Amniotic stem cell (primary cell): ENCODE results near the gene MLXIPL.
"Not testable (repeated sequence)": the region's sequence is repeated elsewhere in the genome, so short reads cannot be mapped to it uniquely, and the experiment has no call there.

Source experiments
- DNase-seq: peaks from one replicate; lab custom pipeline; 2025; lab: John Stamatoyannopoulos, UW

MLXIPL gene

GRCh38 chr7:73644688-73645286, 20.5 kb upstream of the MLXIPL start:
- DNase-seq: no peak

- no peak for DNase-seq
Measured at GRCh38 chr7:73642834-73643233, 18.5 kb upstream of the MLXIPL start.

GRCh38 chr7:73638911-73639310, 14.6 kb upstream of the MLXIPL start:
- no peak for DNase-seq

DNA sequence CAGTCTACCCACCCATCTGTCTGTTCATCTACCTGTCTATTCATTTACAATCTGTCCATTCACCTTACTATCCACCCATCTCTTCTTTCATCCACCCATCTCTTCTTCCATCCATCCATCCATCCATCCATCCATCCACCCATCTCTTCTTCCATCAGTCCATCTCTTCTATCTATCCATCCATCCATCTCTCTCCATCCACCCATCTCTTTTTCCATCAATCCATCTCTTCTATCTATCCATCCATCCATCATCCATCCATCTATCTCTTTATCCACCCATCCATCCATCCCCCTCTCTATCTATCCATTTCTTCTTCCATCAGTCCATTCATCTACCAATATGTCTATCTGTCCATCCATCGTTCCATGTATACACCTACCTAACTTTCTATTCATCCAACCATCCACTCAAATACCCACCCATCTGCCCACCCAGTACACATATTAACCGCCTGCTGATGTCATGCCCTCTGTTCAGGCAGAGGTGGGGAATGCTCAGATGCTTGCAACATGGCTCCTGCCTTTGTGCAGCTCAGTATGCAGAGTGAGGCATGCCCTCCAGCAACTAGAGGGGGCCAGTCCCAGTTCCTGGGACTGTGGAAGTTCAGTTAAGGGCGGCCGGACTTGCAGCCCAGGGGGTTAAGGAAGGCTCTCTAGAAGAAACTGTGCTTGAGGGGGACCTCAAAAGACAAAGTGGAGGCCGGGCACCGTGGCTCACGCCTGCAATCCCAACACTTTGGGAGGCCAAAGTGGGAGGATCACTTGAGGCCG, 11.3 kb upstream of the MLXIPL start:
- DNase-seq: no peak

DNA sequence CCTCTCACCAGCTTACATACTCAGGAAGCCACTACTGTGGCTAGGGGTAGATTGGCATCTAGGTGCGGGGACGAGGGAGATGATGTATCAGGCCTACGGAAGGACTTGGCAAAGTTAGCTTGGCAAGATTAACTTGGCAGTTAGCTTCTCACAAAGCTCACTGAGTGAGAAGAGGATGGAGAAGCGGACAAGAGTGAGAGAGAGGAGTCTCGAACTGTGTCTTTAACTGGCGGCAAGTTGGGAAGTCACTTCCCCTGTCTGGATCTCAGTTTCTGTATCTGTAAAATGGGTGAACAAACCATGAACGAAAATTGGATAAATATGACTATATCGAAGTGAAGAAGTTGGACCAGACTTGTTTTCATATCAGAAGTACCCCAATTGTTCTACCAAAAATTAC, 9.5 kb upstream of the MLXIPL start:
- no peak for DNase-seq

DNA sequence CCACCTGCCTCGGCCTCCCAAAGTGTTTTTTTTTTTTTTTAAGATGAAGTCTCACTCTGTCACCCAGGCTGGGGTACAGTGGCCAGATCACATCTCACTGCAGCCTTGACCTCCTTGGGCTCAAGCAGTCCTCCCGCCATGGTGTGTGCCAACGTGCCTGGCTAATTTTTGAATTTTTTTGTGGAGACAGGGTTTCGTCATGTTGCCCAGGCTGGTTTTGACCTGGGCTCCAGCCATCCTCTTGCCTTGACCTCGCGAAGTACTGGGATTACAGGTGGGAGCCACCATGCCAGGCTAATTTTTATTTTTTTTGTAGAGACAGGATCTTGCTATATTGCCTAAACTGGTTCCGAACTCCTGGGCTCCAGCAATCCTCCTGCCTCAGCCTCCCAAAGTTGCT, 9.0 kb upstream of the MLXIPL start:
- DNase-seq: no peak

- DNase-seq: no peak
Measured at GRCh38 chr7:73631558-73631957, 7.2 kb upstream of the MLXIPL start.

DNA sequence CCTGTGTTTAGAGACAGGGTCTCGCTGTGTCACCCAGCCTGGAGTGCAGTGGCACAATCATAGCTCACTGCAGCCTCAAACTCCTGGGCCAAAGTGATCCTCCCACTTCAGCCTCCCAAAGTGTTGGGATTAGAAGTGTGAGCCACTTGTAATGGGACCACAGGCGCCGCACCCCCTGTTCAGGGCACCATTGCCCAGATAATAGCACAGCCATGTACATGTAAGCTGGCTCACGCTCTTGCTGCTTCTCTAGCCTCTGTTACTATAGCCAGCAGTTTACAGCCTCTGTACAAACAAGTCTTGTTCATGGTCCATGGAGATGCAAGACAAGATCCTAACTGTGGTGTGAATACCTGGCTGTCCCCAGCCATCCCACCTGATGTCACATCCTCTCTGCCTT, 4.2 kb upstream of the MLXIPL start:
- DNase-seq: no peak

GRCh38 chr7:73626814-73627213, 2.5 kb upstream of the MLXIPL start:
- DNase-seq: no peak

DNA sequence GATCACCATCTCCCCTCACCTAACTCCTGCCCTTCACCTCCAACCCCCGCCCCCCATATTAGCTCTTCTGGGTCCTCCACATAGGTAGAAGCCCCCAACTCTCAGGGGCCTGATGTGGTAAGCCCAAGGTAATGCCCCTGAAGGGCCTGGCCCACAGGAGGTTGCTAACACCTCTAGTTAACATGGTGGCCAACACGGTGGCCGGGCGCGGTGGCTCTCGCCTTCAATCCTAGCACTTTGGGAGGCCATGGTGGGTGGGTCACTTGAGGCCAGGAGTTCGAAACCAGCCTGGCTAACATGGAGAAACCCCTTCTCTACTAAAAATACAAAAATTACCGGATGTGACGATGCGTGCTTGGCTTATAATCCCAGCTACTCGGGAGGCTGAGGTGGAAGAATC, 954 bp upstream of the MLXIPL start:
- no peak for DNase-seq

DNA sequence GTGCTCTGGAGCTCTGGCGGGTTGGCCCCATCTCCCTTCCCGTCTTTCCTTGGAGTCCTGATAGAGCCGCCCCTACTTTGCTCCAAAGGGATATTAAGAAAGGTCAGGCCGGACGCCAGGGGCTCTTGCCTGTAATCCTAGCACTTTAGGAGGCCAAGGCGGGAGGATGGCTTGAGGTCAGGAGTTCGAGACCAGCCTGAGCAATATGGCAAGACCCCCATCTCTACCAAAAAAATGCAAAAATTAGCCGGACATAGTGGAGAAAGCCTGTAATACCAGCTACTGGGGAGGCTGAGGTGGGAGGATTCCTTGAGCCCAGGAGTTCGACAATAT, 313 bp upstream of the MLXIPL start:
- DNase-seq: no peak

DNA sequence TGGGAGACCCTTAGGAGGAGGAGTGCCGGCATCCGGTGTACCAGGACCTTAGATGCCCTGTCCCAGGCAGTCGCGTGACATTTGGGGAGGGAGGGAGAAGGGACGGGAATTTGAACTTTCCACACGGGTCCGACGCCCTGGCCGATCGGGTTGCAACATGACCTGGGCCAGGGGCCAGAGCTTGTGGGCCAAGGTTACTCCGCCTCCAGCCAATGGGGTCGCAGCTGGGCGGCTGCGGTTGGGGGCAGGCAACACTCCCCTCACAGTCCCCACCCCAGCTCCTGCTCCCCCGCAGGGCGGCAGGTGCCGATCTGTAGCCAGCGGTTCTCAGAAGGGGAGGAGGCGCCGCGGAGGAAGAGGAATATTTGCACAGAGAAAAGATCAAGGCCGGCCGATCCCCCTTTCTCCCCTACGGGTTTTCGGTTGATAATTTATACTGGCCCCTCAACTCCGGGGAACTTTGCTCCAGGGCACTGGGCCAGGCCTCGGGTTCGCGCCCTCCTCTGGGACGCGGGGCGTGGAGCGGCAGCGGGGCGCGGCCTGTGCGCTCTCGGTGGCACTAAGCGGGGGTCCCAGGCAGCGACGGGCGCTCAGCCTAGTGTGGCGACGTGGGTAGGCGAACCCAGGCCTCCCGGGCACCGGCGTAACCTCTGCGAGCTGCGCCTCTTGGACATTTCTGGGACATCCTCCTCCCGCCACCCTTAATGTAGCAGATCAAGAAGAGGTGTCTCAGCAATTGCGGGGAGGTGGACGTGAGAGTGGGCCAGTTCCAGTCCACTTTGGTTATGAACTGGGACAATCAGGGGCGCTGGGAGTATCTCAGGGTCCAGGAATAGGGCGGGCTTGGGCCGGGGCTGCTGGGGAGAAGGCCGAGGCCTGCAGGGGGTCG, 1.2 kb downstream of the MLXIPL start:
- DNase-seq: no peak

GRCh38 chr7:73622527-73622908, 1.8 kb downstream of the MLXIPL start:
- no peak for DNase-seq

GRCh38 chr7:73621168-73622063, 2.9 kb downstream of the MLXIPL start:
- no peak for DNase-seq

GRCh38 chr7:73619394-73619793, 4.9 kb downstream of the MLXIPL start:
- DNase-seq: not testable (repeated sequence)

GRCh38 chr7:73618538-73618937, 5.8 kb downstream of the MLXIPL start:
- no peak for DNase-seq

DNA sequence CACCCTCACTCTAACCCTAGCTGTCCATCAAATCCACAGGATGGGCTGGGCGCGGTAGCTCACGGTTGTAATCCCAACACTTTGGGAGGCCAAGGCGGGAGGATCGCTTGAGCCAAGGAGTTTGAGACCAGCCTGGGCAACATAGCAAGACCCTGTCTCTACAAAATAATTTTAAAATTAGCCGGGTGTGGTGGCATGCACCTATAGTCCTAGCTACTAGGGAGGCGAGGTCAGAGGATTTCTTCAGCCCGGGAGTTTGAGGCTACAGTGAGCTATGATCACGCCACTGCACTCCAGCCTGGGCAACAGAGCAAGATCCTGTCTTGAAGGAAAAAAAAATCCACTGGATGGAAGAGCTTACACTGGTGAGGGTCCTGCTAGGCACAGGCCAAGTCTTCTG, 6.8 kb downstream of the MLXIPL start:
- not testable (repeated sequence) for DNase-seq

DNA sequence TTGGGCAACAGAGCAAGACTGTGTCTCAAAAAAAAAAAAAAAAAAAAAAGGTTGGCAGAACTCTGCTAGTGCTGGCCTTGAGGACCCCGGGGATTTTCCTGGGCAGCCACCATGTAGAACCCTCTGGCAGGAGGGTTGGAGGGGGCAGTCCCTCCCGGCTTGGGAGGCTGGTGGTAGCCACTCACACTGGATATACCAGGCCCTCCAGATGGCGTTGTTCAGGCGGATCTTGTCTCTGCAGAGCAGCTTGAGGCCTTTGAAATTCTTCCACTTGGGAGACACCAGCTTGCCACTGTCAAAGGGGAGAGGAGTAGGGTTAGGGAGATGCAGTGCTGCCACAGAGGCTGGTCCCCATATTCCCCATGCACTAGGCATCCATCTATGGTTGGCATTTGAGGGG, 8.4 kb downstream of the MLXIPL start:
- DNase-seq: no peak

- DNase-seq: not testable (repeated sequence)
Measured at GRCh38 chr7:73614937-73615336, 9.4 kb downstream of the MLXIPL start.

GRCh38 chr7:73613954-73614735, 10.2 kb downstream of the MLXIPL start:
- DNase-seq: no peak

- no peak for DNase-seq
Measured at GRCh38 chr7:73612598-73613269, 11.6 kb downstream of the MLXIPL start.
